SKM-1 treated with dmso at 0.1 percent for 144 hours (cell line): ENCODE measurements around the gene OTOS.

Source experiments
- DNase-seq: peaks from one replicate; lab custom pipeline; 2025; ENCODE audit not compliant: unreplicated experiment; lab: John Stamatoyannopoulos, UW

OTOS gene

DNA sequence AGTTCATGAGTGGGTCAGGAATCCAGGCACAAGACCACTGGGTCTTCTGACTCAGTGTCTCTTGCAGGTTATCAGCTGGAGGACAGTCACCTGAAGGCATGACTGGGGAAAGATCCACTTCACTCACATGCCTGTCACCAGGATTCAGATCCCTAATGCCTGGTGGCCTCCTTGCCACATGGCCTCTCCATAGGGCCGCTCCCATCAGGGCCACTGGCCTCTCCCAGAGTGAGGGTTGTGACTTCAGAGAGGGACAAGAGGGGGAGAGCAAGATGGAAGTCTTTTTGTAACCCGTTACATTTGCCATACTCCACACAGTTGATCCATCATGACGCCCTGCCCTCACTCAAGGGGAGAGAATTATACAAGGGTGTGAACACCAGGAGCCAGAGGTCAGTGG, 13.0 kb upstream of the OTOS start:
- no peak for DNase-seq

DNA sequence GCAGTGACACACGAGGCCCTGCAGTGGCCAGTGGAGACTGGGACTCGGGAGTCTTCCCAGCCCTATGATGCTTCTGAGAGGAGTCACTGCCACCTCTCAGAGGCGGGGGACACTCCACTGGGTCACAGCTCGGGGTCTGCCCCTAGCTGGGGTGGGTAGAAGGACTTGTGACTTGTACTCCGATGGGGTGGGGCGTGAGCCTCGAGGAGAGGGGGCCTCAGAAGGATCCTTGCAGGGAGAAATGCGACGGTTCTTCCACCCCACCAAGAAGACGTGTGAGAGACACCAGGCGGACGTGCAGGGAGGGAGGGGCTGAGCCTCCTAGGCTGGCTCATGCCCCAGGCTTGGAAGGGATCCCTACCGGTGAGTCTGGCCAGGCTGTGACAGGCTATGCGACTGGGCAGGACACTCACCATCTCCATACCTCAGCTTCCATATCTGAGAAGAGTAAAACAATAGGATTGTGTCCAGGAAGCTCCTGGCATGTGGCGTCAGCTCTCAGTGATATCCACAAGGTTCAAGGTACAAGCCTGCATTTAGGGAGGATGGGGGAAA, 11.1 kb upstream of the OTOS start:
- DNase-seq: no peak

DNA sequence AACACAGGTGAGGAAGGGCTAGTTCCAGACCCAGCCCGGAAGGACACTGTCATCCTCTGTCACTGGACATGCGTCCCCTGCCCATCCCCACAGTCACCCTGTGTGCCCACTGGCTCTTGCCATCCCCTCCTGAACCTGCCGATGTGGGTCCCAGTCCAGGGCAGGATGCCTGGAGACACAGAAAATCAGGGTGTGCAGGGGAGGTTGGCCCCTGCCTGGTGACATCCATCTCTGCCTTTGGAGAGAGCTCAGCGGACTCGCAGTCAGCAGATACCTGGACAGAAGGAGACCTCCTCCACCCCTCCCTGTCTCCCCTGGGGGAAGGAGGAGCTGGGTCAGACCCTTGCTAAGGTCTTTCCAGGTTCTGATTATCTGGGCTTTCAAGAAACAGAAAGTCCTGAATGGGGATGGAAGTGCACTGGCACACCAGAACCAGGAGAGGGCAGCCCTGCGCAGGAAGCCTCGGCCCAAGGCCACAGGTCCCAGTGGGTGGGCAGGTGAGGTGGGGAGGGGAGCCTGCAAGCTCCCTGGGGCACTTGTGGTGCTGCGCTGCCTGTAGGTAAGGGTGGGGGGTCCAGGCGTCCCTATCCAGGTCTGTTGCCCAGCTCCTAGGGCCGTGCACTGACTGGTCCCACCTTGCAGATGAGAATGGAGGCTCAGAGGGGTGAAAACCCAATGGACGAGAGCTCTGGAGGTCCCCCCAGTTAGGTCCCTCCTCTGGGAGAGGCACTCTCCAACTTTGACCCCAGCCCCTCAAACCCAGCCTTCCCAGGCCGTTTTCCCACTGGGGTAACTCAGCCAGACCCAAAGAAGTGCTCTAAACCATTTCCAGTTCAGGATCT, 9.7 kb upstream of the OTOS start:
- DNase-seq: peak; percentile 6

DNA sequence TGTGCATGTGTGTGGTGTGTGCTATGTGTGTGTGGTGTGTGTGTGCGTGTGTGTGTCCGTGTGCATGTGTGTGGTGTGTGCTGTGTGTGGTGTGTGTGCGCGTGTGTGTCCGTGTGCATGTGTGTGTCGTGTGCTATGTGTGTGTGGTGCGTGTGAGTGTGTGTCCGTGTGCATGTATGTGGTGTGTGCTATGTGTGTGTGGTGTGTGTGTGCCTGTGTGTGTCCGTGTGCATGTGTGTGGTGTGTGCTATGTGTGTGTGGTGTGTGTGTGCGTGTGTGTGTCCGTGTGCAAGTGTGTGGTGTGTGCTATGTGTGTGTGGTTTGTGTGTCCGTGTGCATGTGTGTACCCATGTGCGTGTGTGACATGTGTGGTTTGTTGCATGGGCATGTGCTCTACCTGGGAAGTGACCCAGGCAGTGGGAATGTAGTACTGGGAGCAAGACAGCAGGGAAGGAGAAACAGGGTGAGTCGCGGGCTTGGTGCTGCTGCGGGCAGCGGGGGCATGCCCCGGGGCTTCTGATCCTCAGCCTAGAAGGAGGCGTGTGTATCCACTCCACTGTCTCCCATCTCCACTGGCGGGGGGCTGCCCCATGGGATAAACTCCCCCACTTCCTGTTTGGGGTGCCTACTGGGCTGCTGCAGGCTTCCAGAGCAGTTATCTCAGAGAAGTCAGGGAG, 7.6 kb upstream of the OTOS start:
- no peak for DNase-seq

DNA sequence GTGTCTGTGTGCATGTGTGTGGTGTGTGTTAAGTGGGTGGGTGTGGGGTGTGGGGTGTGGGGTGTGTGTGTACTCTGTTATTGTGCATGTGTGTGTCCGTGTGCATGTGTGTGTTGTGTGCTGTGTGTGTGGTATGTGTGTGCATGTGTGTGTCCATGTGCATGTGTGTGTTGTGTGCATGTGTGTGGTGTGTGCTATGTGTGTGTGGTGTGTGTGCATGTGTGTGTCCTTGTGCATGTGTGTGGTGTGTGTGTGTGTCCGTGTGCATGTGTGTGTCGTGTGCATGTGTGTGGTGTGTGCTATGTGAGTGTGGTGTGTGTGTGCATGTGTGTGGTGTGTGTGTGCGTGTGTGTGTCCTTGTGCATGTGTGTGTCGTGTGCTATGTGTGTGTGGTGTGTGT, 6.9 kb upstream of the OTOS start:
- no peak for DNase-seq

DNA sequence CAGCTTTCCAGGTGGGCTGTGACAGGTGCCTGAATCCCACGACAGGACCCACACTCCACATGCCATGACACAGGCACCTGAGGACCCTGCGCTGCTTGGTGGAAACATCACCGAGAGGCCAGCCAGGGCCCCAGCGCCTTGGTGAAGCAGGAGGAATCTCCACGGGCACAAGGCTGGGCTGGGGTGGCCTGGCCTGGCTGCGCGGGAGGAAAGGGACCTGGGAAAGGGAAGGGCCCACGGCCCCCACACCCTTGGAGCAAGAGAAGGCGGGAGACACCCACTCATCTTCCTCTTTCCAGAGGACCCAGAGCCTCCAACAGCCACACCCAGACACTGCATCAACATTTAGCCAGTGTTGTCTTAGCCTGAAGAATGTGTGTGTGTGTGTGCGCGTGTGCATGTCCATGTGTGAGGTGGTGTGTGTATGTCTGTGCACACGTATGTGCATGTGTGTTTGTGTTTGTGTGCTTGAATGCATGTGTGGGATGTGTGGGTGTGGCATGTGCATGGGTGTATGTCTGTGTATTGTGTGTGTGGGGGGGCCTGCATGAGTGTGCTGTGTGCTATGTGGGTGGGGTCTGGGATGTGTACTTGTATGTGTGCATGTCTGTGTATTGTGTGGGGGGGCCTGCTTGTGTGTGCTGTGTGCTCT, 6.3 kb upstream of the OTOS start:
- no peak for DNase-seq

DNA sequence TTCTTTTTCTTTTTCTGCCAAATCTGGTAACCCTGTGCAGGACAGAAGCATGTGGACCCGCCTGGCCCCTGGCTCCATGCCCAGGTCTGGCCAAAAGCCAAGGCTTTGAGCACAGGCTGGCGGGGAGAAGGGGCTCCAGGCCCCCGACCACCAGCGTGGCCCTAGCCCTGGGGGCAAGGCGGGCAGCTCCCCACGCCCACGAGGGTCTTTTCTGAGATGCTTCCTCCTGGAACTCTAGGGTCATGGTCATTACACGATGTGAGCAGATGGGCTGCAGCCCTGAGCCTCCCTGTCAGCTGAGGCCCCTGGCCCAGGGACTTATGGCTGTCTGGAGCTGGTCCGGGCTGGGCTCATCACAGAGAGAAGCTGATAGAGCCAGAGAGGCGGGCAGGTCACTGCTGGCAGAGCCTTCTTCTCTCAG, 5.7 kb upstream of the OTOS start:
- DNase-seq: no peak

DNA sequence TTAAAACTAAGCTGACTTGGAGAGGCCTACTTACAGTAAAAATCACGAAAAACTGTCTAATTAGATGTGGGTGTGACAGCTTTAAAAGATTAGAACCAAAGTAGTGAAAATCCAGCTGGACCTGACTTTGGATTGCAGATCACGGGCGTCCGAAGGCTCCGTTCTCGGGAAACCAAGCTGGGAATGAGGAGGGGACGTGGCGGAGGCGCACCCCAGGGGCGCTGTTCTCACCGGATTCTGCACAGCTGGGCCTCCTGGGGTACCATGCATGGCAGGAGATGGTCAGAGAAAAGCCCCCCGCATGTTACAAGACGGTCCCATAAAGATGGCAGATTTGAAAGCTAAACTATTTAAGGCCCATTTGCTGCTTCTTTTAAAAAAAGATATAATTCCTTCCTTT, 5.0 kb upstream of the OTOS start:
- no peak for DNase-seq

DNA sequence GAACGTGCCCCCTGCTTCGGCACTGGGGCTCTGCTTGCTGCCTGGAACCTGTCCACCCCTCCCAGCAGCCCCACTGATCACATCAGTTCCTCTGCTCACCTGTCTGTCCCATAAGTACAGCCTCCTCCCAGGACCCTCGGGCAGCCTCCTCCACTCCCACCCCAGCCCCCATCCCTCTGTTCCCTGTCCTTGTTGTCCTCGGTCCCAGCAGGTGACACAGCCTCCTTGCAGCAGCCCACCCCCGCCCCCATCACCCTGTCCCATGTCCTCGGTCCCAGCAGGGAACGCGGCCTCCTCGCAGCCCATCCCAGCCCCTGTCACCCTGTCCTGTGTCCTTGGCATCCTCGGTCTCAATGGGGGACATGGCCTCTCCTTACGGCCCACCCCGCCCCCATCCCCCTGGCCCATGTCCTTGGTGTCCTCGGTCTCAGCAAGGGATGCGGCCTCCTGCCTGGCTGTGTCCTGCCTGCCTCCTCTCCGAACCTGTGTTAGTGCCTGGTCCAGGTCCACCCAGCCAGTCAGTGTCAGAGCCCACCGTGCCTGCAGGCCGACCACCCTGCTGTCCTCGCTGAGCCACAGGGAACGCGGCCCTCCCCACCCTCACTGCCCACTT, 4.3 kb upstream of the OTOS start:
- DNase-seq: no peak

DNA sequence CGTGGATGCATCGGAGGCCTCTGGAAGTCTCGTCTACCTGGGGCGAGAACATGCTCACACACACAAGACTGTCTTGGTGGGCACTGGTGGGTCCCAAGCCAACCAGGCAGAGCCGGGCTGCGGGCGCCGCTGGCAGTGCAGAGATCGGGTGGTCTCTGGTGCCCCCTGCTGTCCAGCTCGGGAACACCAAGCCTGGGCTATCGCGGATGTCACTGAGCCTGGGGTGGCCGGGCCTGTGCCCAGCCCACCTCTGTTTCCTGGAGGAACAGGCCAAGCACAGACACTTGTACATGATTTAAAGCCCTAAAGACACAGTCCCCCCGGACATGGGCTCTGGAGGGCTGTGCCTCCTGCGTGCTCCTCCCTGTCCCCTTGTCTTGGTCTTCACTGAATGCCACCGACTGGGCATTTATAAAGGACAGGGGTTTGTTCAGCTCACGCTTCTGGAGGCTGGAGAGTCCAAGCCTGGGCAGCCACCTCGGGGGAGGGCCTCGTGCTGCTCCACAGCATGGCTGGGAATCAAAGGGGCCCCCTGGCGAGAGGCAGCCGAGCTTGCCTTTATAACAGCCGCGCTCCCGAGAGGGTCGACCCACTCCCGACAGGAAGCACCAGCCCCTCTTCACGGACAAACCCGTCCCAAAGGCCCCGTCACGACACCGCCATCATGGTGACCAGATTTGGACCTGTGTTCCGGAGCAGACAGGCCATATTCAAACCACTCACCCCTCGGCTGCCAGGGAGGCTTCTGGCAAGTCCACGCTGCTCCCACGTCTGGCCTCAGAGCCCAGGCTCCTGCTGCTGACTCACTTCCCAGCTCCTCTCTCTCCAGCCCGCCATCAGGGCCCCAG, 3.6 kb upstream of the OTOS start:
- DNase-seq: peak; percentile 21

DNA sequence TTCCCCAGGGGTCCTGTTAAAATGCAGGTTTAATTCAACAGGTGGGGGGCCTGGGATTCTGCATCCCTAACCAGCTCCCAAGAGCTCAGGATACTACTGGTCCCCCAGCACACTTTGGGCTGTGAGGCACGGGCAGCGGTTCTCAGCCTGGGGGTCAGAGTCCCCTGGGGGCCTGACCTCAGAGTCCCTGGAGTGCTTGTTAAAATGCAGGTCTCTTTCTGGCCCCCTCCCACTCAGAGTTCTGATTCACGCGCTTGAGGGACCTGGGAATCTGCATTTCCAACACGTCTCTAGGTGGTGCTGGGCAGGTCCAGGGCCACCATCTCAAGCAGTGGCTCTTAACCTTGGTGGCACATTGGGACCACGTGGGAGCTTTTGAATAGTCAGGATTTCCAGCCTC, 2.8 kb upstream of the OTOS start:
- no peak for DNase-seq

DNA sequence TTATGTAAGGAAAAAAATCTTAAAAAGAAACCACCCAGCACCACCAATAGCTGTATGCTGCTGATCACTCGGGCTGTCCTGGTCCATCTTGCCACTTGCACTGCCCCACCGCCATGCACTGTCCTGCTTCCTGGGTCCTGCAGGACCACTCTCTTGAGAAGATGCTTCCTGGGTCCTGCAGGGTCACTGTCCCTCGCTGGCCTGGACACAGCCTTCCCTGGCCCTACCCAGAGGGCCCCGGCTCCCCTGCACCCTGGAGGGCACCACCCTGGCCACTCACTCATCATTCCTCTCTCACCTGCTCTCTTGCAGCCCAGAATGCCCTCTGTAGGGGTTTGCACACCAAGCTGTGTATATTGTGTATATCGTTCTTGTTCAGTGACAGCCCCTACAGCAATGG, 2.4 kb upstream of the OTOS start:
- DNase-seq: no peak

DNA sequence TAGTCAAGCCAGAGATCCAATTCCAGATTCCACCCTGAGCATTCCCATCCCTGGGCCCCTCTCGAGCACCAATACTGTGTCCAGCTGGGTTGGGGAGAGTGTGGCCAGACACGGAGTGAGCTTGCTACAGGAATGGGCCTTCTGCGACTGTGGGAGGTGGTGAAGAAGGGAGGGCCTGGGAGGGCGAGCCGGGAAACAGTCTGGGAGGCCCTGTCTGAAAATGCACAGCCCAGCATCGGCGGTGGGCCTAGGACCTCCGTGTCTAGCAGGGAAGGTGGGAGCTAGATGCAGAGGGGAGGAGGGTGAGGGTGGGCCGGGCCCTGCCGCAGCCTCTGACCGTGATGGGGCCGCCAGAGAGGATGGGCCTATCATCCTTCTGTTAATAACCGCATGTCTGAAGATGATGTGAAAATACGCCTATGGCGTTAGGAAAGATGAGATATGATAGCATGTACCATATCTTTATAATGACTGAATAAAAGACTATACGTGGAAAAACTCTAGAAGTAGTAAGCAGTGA, 1.9 kb upstream of the OTOS start:
- no peak for DNase-seq

DNA sequence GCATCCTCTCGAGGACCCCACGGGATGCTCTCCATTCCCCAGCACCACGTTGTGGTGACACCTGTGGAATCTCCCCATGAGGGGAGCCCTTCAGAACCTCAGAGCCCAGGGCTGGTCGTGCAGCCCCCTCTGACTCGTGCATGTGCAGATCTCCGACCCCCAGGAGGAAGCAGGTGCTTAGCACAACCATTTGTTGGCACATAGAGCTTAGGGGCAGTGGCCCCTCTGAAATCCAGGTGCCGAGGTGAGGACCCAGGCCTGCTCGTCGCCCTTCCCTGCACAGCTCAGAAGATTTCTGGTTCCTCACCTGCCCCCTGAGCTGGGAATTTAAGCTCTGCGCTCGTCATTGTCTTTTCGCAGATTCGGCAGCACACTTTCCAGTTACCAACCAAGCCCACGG, 1.3 kb upstream of the OTOS start:
- no peak for DNase-seq

DNA sequence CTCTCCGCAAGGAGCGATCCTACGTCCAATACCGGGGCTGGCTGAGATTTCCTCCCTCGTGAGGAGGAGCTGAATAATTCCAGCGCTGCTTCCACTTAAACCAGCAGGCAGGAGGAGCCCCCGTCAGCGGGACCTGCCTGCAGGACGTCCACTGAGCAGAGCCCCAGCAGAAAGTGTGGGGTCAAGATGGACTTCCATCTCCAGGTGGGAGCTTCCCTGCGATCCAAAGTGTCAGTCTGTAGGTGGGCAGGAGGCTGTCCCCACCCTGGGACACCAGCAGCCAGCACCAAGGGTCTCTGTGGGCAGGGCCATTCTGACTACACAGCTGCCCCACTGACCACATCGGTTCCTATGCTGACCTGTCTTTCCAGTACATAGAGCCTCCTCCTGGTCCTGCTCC, 462 bp upstream of the OTOS start:
- no peak for DNase-seq

DNA sequence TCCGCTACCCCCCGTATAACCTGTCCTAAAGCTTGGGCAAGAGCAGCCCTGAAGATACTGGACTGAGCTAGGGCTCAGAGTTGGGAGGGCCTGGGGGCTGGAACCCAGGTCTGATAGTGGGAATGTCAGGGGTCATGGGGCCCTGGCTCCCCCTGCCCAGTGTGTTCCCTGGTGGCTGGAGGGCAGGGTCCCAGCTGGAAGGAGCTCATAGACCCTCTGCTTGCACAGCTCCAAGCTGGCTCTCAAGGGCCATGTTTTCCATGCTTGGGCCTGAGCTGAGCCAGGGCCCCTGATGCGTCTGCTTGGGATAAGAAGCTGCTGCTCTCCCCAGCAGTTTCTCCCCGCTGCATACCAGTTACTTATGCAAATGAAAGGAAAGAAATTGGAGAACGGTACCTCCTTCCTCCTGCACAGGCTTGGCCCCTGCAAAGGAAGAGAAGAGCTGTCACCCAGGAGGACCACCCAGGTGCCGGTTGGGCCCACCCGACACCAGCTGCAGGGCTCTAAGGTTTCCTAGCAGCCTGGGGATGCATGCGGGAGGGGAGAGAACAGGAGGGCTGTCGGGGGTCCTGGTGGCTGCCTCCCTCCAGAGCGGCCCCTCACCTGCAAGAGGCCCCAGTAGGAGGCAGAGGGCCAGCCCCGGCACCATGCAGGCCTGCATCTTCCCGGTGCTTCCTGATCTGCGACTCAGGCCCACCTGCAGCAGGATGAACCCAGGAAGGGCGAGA, 628 bp downstream of the OTOS start:
- DNase-seq: no peak

DNA sequence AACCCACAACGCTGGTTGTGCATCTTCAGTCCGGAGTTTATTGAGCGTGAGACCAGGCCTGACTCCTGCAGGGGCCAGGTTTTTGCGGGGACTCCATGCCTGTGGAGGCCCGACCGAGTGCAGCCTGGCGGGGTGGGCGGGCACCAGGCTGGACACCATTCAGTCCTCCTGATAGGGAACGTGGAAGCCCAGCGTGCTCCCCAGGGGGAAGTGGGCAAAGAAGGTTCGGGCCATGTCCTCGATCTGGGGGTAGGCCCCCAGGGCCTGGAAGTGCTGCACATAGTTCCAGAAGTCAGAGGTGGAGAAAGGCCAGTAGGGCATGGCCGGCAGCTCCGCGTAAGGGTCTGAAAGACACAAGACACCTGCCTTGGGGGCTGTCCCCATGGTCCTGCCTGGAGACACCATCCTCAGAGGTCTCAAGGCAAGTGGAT, 1.4 kb downstream of the OTOS start:
- DNase-seq: no peak

DNA sequence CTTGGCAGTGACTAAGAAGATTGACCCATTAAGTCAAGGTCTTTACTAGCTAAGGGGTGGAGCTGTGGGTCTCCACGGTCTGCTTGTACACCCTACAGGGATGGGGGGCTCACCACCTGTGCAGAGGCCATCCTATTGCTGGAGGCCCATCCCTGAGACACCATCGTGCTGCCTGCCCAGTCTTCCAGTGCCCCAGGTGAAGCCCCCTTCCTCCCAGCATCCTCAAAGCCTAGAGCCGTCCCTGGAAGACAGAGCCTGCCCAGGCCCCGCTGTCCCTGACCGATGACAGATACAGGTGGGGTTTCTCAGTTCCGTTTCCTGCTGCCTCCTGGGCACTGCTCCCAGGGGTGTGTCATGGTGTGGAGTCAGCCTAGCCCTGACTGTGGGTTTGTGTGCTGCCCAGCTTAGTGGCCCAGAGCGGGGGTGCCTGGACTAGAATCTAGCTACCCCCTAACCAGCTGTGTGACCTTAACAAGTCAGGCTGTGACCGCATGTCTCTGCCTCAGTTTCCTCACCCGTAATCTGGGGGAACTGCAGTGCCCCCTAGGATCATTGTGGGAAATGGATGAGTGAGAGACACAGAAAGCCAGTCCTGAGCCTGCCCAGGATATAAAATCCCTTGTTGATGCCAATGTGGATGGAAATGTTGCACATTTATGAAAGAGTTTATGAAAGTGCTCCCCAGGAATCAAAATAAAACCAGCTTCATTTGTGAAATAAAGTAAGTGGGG, 2.0 kb downstream of the OTOS start:
- DNase-seq: no peak
